ENCODE data around the gene THAP3.

GRCh38 chr1:6587261-6588005, 37.2 kb upstream of the THAP3 start:
- no peak for TF ChIP-seq CTCF (IDR thresholded peaks at IDR 0.05; ENCODE audit: poor library complexity, severe bottlenecking)
- no peak for TF ChIP-seq SMC3 (conservative IDR thresholded peaks at IDR 0.05; ENCODE audit: poor library complexity)
- no peak for TF ChIP-seq EZH2 (IDR thresholded peaks at IDR 0.05; ENCODE audit: borderline replicate concordance, insufficient read depth, low read length, poor library complexity, severe bottlenecking)
